Ovary (tissue), 3 donors: ENCODE measurements around the gene RHBG.

Experiments used
- POLR2A ChIP-seq: fragments of 450-650 bp; IDR thresholded peaks from one replicate; pipeline ENCODE4 v1.6.1; 2017; ENCODE audit warnings: antibody characterized with exemption, mild to moderate bottlenecking, moderate library complexity
- TF ChIP-seq, protein P1 (sequence below), 3 donors: fragments of 450-650 bp in 2 of 3; fragments of 200-600 bp in 1 of 3; IDR thresholded peaks; one replicate each; pipeline versions ENCODE4 v1.5.1 to v1.8.0; 2016 to 2022; ENCODE audit warnings: antibody characterized with exemption in 3 of 3, mild to moderate bottlenecking in 1 of 3
- donor health status: DM: no; HTN: no; CAD: no.

DNA sequence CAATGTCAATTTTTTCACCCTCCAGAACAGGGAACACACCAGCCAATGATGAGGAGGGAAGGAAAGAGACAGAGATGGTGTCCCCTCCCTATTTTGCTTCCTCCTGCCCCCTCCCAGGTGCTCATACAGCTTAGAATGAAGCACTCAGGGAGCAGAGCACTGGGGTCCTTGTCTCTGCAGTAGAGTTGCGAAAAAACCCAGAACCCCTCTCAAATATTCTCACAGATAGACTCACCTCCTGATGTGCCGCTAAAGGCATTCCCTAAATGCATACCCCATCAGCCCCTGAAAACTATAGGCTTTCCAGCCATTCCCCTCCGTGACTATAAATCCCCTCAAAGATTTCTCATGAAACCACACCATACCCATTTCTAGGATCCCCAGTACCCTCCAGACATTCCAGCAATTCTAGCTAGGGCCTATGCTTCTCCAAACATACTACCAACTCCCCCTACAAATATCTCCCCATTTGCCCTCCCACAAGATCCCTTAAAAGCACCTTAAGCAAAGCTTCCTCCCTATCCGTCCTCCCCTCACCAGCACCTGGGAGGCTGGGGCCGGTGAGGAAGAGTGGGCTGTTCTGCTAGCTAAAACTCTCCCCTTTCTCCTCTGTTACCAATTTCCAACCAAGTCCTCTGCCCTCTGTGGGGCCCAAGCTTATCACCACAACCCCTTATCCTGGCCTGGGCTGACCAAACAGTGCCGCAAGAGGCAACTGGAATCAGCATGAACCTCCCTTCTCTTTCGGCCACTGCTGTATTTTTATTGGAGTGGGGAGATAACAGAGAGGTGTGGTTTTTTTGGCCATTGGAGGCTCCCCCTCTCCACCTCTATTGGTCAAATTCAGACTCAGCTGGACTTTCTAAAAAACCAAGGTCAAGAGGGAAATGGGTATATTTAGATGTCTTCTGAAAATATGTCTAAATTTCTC lies 54.7 kb downstream of the RHBG start:
- TF ChIP-seq, protein P1, sequence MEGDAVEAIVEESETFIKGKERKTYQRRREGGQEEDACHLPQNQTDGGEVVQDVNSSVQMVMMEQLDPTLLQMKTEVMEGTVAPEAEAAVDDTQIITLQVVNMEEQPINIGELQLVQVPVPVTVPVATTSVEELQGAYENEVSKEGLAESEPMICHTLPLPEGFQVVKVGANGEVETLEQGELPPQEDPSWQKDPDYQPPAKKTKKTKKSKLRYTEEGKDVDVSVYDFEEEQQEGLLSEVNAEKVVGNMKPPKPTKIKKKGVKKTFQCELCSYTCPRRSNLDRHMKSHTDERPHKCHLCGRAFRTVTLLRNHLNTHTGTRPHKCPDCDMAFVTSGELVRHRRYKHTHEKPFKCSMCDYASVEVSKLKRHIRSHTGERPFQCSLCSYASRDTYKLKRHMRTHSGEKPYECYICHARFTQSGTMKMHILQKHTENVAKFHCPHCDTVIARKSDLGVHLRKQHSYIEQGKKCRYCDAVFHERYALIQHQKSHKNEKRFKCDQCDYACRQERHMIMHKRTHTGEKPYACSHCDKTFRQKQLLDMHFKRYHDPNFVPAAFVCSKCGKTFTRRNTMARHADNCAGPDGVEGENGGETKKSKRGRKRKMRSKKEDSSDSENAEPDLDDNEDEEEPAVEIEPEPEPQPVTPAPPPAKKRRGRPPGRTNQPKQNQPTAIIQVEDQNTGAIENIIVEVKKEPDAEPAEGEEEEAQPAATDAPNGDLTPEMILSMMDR (IDR thresholded peaks at IDR 0.05), result no peak
- no peak for TF ChIP-seq POLR2A
